ENCODE measurements around the gene MAGEB17.
"Not testable (repeated sequence)": the region's sequence is repeated elsewhere in the genome, so short reads cannot be mapped to it uniquely, and the experiment has no call there.

The MAGEB17 gene, protein sequence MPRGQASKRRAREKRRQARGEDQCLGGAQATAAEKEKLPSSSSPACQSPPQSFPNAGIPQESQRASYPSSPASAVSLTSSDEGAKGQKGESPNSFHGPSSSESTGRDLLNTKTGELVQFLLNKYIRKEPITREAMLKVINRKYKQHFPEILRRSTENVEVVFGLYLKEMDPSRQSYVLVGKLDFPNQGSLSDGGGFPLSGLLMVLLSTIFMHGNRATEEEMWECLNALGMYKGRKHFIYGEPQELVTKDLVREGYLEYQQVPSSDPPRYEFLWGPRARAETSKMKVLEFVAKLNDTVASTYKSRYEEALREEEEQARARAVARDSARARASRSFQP

GRCh38 chrX:16167181-16167580 is at the start of gene MAGEB17:
Gene MAGEB17, plus strand, starts transcription at chrX:16167481. Its CDS starts 2,902 bp downstream, at chrX:16170383.
- no peak for DNase-seq

GRCh38 chrX:16119353-16120220 is 47.7 kb upstream of the MAGEB17 start:
- DNase-seq = no peak

DNA sequence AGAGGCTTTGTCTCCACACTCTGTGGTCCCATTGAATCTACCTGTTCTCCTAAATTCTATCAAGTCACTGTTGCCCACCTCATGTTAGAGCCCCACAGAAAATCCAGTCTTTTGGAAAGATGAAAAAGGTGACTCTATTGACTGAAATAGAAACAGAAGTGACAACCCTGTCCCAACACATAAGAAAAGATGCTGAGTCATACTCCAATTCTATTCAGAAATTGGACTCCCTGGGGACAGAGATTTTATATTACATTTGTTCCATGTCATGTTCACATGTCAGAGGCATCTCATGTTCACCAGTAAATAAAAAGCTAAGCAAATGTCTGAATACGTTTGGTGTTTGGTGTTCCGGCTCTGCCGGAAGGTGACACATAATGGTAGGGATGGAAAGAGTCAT is 46.9 kb upstream of the MAGEB17 start:
- DNase-seq = no peak

GRCh38 chrX:16123222-16123786 is 44.0 kb upstream of the MAGEB17 start, which contains the start of gene GRPR:
Gene GRPR, plus strand, starts transcription at chrX:16123565. Its CDS starts 389 bp downstream, at chrX:16123954.
- peak; percentile 88 for DNase-seq

- no peak for DNase-seq
Observed at GRCh38 chrX:16124201-16124600, 43.1 kb upstream of the MAGEB17 start.

- no peak for DNase-seq
Observed at GRCh38 chrX:16125520-16126149, 41.6 kb upstream of the MAGEB17 start.

GRCh38 chrX:16130707-16131106 is 36.6 kb upstream of the MAGEB17 start:
- DNase-seq = no peak

GRCh38 chrX:16134936-16135335 is 32.3 kb upstream of the MAGEB17 start:
- DNase-seq = no peak

DNA sequence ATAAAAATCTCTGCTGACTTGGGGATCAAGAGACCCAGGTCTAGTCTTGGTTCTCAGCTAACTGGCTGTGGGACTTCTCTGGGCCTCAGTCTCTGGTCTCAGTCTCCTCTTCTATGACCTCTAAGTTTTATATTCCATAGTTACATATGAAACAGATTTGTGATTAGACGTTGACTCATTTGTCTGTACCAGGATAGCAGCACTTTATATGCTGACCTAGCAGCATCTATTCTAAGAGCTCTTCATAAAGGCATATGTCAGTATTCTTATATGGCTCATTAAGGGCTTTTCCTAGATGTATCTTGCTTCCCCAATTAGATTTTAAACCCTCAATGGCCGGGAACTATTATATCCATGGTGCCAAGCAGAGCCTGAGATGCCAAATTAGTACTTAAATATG is 31.2 kb upstream of the MAGEB17 start:
- peak; percentile 12 for DNase-seq

DNA sequence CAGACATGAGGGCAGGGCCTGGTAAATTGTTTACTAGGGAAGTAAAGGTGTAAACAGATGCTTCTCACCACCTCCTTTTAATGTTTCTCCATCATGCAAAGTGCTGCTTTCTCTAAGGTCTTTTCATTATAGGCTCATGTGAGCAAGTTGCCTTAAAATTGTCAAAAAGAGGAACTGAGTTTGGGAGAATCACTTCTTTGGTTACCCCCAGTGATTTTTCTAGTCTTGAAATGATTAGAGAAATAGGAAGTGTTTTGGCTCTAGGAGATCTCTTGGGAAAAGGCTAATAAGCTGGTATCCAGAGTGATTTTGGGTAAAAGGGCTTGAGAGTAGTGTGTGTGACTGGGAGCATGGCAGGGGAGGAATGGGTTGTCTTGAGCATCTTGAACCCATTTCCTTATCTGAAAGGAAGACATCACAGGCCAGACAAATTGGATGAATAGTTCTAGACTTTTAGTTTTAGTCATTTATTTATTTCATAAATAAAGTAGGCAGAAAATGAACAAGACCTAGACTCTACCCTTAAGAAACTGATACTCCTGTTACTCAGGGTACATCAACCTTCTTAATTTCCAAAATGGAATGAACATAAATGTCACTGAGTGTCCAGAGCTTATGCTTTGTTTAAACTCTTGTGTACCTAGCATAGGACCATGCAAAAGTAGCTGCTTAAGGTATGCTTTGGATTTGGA is 29.7 kb upstream of the MAGEB17 start:
- no peak for DNase-seq

DNA sequence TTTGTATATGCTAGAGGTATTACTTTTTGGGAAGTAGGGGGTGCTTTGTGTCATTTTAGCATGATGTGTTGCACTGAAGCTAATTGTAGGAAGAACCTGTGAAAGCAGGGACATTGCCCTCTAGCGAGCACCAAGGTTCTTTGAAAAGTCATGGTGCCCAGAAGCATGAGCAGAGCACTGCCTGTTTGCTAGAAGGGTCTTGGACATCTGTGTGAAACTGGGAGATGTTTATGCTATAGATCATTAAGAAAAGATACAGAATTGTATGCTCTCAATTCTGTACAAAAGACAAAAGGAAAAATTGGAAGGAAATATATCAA is 29.2 kb upstream of the MAGEB17 start:
- no peak for DNase-seq

DNA sequence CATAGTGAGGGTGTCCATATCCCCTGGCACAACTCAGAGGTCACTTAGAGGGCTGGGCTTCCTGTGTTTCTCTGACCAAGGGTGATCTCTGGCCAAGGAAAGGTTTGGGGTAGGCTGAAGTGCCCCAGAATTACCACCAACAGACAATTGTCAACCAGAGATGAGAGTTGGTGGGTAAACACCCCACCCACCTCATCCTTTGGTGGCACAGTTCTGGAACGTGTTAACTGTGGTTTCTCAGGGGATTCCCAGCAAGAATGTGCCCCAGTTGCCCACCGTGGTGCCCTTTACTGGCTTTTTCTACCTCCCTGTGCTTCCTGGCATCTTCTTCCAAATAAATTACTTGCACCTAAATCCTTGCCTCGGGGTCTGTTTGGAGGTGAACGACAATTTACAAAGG is 26.8 kb upstream of the MAGEB17 start:
- no peak for DNase-seq

DNA sequence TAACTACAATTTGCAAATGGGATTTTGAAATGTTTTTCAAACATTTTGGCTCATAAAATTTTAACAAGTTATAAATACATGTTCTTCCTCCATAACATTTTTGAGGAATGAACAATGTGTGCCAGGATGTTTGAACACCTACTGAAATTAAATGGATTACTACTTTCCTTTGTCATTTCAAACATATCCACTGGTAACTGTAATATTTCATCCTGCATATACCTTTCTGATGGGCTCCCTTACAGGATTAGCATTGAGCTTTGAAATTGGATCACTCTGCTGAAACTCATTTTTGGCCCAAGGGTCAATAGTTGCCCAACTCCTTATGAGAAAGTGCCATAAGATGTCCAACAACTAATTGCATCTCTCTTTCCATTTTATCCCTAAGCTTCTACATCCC is 26.3 kb upstream of the MAGEB17 start:
- no peak for DNase-seq

- no peak for DNase-seq
Observed at GRCh38 chrX:16141422-16142245, 25.6 kb upstream of the MAGEB17 start.

DNA sequence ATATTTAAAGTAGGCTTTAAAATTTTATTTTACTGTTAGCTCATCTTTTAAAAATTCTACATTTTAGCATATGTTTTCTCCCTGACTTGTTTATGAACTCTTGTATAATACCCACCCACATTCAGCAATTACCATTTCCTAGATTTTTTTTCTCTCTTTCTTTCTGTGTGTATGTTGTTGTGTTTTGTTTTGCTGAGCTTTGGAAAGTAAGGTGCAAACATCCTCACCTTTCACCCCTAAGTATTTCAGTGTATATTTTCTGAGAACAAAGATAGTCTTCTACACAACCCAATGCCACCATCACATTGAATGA is 25.1 kb upstream of the MAGEB17 start:
- DNase-seq = no peak

- DNase-seq = no peak
Observed at GRCh38 chrX:16143968-16144367, 23.3 kb upstream of the MAGEB17 start.

- no peak for DNase-seq
Observed at GRCh38 chrX:16144420-16144819, 22.9 kb upstream of the MAGEB17 start.

- not testable (repeated sequence) for DNase-seq
Observed at GRCh38 chrX:16145093-16145492, 22.2 kb upstream of the MAGEB17 start.

DNA sequence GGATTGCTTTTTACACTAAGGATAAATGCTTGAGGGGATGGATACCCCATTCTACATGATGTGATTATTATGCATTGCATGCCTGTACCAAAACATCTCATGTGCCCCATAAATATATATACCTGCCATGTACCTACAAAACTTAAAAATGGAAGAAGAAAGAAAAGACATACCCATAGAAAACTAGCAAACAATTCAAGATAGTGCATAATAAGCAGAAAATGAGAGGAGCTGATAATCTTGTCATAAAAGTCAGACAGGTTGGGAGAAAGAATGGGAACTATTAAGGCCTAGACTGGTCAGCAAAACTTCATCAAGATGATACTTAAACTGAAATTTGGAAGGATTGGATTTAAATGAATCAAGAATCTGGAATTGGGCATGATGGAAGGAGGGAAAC is 21.6 kb upstream of the MAGEB17 start:
- no peak for DNase-seq

- no peak for DNase-seq
Observed at GRCh38 chrX:16148896-16149295, 18.4 kb upstream of the MAGEB17 start.

DNA sequence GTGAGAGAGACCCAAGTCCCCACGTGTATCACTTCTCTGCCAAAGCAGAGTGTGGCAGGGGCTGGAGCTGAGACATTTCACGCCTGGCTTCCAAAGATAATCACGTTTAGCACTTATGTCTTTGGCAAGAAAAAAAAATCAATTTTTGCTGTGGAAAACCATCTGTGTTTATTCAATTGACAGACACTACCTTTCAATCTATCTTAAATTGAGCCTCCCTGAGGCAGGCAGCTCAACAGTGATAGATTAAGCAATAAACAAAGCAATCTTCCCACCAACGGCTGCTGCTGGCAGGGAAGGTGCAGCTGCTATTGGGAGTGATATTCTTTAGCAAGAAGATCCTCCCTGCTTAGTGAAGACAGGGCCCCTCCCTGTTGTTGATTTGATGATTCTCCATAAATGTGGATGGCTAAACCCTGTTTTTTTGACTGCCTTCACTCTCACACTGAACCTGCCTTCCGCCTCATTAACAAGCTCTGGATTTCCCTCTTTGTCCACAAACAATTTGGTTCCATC is 11.6 kb upstream of the MAGEB17 start:
- DNase-seq = no peak

All from fibroblast of skin of right quadriceps (primary cell).